HCT116 (cell line): ENCODE data around the gene DHX36. TPM values are rescaled to one million over a fixed set of nuclear protein-coding genes. Genes with fewer than 3 reads are reported as not detected.

ENCODE experiments used
- ATAC-seq: fragments of 200-7000 bp; cut with Tn5 transposase; 2 replicates; pipeline ENCODE4 v1.9.1; 2020; ENCODE audit warnings: mild to moderate bottlenecking, moderate library complexity
- BruUV-seq: library from RNA; stranded (reverse); fragments of 400-500 nt; replicated peaks from 2 replicates; lab custom pipeline; 2021; lab: Mats Ljungman, UMichigan
- CTCF ChIA-PET: fragments of 300-600 bp; sonication (Branson Sonifier 250); formaldehyde crosslinking; loops from one replicate; lab custom pipeline; 2021; ENCODE audit warnings: antibody characterized with exemption; lab: Charles Lee
- POLR2A ChIA-PET: fragments of 300-600, 350-600 bp; sonication (Branson Sonifier 250); formaldehyde crosslinking; loops from one replicate; lab custom pipeline; 2021; ENCODE audit warnings: antibody characterized with exemption; lab: Charles Lee
- RAD21 ChIA-PET, 2 experiments: fragments of 300-600 bp; sonication (Branson Sonifier 250); formaldehyde crosslinking; loops; one replicate each; lab custom pipeline; 2023; ENCODE audit warnings: low total read pairs in 2 of 2; ENCODE audit not compliant: uncharacterized antibody in 2 of 2, unreplicated experiment in 2 of 2, low non-redundant PET in 1 of 2; lab: Charles Lee
- DNase-seq: peaks from one replicate; pipeline ENCODE4 v3.0.0-alpha.2; 2010; ENCODE audit warnings: low read depth, low spot score
- H2AFZ ChIP-seq: fragments of 200-600 bp; shearing (Covaris generic), sonication (generic); 2 replicates; pipeline ENCODE4 v1.6.1; 2017; ENCODE audit warnings: low read depth, mixed run types, mixed read lengths, antibody characterized with exemption, low read length; ENCODE audit not compliant: poor library complexity, severe bottlenecking
- H3K27ac ChIP-seq: 2 replicates; pipeline ENCODE4 v1.5.1; 2012; ENCODE audit warnings: low read depth, low read length
- H3K27me3 ChIP-seq: fragments of 200-600 bp; sonication (generic); 2 replicates; pipeline ENCODE4 v1.6.1; 2016; ENCODE audit warnings: mixed run types, low read length, mixed read lengths; ENCODE audit not compliant: insufficient read depth
- H3K36me3 ChIP-seq, 2 experiments: fragments of 200-500 bp in 1 of 2; fragments of 200-600 bp in 1 of 2; sonication (Bioruptor generic) in 1 of 2; sonication (generic) in 1 of 2; 2 replicates each; pipeline versions ENCODE4 v1.5.1 to v1.6.1; 2014 to 2016; ENCODE audit warnings: low read length in 2 of 2, inconsistent platforms in 1 of 2, mixed read lengths in 1 of 2, mixed run types in 1 of 2; ENCODE audit not compliant: insufficient read depth in 2 of 2, control insufficient read depth in 1 of 2
- H3K4me1 ChIP-seq, 2 experiments: fragments of 200-600 bp in 1 of 2; sonication (generic) in 1 of 2; 2 replicates each; pipeline versions ENCODE4 v1.5.1 to v1.6.1; 2012 to 2017; ENCODE audit warnings: low read length in 2 of 2, inconsistent platforms in 1 of 2, mild to moderate bottlenecking in 1 of 2, mixed read lengths in 1 of 2, mixed run types in 1 of 2, moderate library complexity in 1 of 2; ENCODE audit not compliant: insufficient read depth in 2 of 2, control insufficient read depth in 1 of 2
- H3K4me2 ChIP-seq: fragments of 200-600 bp; sonication (generic); 2 replicates; pipeline ENCODE4 v1.6.1; 2017; ENCODE audit warnings: mixed run types, low read length, mixed read lengths
- H3K4me3 ChIP-seq, 2 experiments: fragments of 200-600 bp in 1 of 2; sonication (generic) in 1 of 2; replicated peaks in 1 of 2; 2 replicates each; pipeline ENCODE4 v1.5.1; 2011 to 2016; ENCODE audit warnings: low read length in 2 of 2, control low read depth in 1 of 2, low read depth in 1 of 2, mild to moderate bottlenecking in 1 of 2, mixed read lengths in 1 of 2, mixed run types in 1 of 2
- H3K79me2 ChIP-seq: fragments of 200-600 bp; sonication (generic); 2 replicates; pipeline ENCODE4 v1.6.1; 2017; ENCODE audit warnings: mild to moderate bottlenecking, mixed run types, low read length, moderate library complexity, mixed read lengths; ENCODE audit not compliant: insufficient read depth
- H3K9ac ChIP-seq: fragments of 200-600 bp; sonication (generic); 2 replicates; pipeline ENCODE4 v1.6.1; 2016; ENCODE audit warnings: low read length, mixed read lengths
- H3K9me2 ChIP-seq: fragments of 200-600 bp; sonication (generic), shearing (Covaris generic); 2 replicates; pipeline ENCODE4 v1.6.1; 2017; ENCODE audit warnings: mixed run types, mild to moderate bottlenecking, moderate library complexity; ENCODE audit not compliant: insufficient read depth
- H3K9me3 ChIP-seq, 2 experiments: fragments of 200-500 bp in 1 of 2; fragments of 200-600 bp in 1 of 2; sonication (Bioruptor generic) in 1 of 2; sonication (generic) in 1 of 2; 2 replicates each; pipeline ENCODE4 v1.6.1; 2014 to 2017; ENCODE audit warnings: low read length in 2 of 2, mixed read lengths in 2 of 2, inconsistent platforms in 1 of 2, low read depth in 1 of 2, mild to moderate bottlenecking in 1 of 2, mixed run types in 1 of 2, moderate library complexity in 1 of 2; ENCODE audit not compliant: control insufficient read depth in 1 of 2, insufficient read depth in 1 of 2
- H4K20me1 ChIP-seq: fragments of 200-600 bp; sonication (generic), shearing (Covaris generic); 2 replicates; pipeline ENCODE4 v1.6.1; 2017; ENCODE audit warnings: mixed run types, mild to moderate bottlenecking, moderate library complexity; ENCODE audit not compliant: insufficient read depth
- ATF3 ChIP-seq: IDR thresholded peaks from 2 replicates; pipeline ENCODE4 v1.6.1; 2012
- CBX3 ChIP-seq: IDR thresholded peaks from 2 replicates; pipeline ENCODE4 v1.6.1; 2012; ENCODE audit warnings: low read depth
- CTCF ChIP-seq, 3 experiments: fragments of 200-600 bp in 1 of 3; sonication (generic) in 1 of 3; IDR thresholded peaks in 2 of 3; conservative IDR thresholded peaks in 1 of 3; 2 replicates each; pipeline ENCODE4 v1.5.1; 2012 to 2017; ENCODE audit warnings: low read depth in 2 of 3, low read length in 2 of 3, antibody characterized with exemption in 1 of 3, borderline replicate concordance in 1 of 3, control low read depth in 1 of 3, mild to moderate bottlenecking in 1 of 3, mixed read lengths in 1 of 3, mixed run types in 1 of 3, moderate library complexity in 1 of 3; ENCODE audit not compliant: insufficient read depth in 1 of 3
- EGR1 ChIP-seq: IDR thresholded peaks from 2 replicates; pipeline ENCODE4 v1.6.1; 2012; ENCODE audit warnings: low read depth
- ELF1 ChIP-seq: IDR thresholded peaks from 2 replicates; pipeline ENCODE4 v1.6.1; 2012; ENCODE audit warnings: low read depth, borderline replicate concordance
- EZH2 ChIP-seq: fragments of 200-600 bp; sonication (generic); IDR thresholded peaks from 2 replicates; pipeline ENCODE4 v1.6.1; 2017; ENCODE audit warnings: antibody characterized with exemption, mixed run types
- EZH2phosphoT487 ChIP-seq: fragments of 200-600 bp; IDR thresholded peaks from 2 replicates; pipeline ENCODE4 v1.6.1; 2018; ENCODE audit warnings: antibody characterized with exemption, borderline replicate concordance
- FOSL1 ChIP-seq: IDR thresholded peaks from 2 replicates; pipeline ENCODE4 v1.6.1; 2012; ENCODE audit warnings: low read depth
- POLR2A ChIP-seq: IDR thresholded peaks from 2 replicates; pipeline ENCODE4 v1.7.0; 2011; ENCODE audit warnings: borderline replicate concordance; ENCODE audit not compliant: insufficient read depth, insufficient read length; ENCODE audit errors: extremely low read depth
- POLR2AphosphoS5 ChIP-seq: IDR thresholded peaks from 2 replicates; pipeline ENCODE4 v1.6.1; 2011; ENCODE audit warnings: mild to moderate bottlenecking, low read depth, low read length, moderate library complexity
- RAD21 ChIP-seq: IDR thresholded peaks from 2 replicates; pipeline ENCODE4 v1.6.1; 2012; ENCODE audit warnings: low read depth, mild to moderate bottlenecking
- SP1 ChIP-seq: IDR thresholded peaks from 2 replicates; pipeline ENCODE4 v1.6.1; 2012; ENCODE audit warnings: low read depth
- TCF7L2 ChIP-seq: IDR thresholded peaks from 2 replicates; pipeline ENCODE4 v1.7.0; 2011; ENCODE audit warnings: borderline replicate concordance, inconsistent platforms; ENCODE audit not compliant: insufficient read depth, insufficient read length; ENCODE audit errors: extremely low read depth
- ZBTB33 ChIP-seq: IDR thresholded peaks from 2 replicates; pipeline ENCODE4 v1.6.1; 2011; ENCODE audit warnings: mild to moderate bottlenecking, low read length, moderate library complexity; ENCODE audit not compliant: insufficient replicate concordance; ENCODE audit errors: extremely low read depth
- ZFX ChIP-seq: fragments of 450-650 bp; IDR thresholded peaks from 2 replicates; pipeline ENCODE4 v1.6.1; 2017
- ZNF274 ChIP-seq: fragments of 200-500 bp; sonication (Bioruptor generic); IDR thresholded peaks from 2 replicates; pipeline ENCODE4 v1.6.1; 2014; ENCODE audit warnings: mild to moderate bottlenecking, low read depth, low read length, inconsistent platforms
- intact Hi-C: fragments of 100-400 bp; cut with micrococcal nuclease; formaldehyde crosslinking; loops from 2 replicates; pipeline ENCODE4 v1.10.0; 2022
- total RNA-seq: library from RNA; stranded (reverse); gene quantifications from one replicate; pipeline ENCODE4 v1.2.1, GENCODE V29; 2021; ENCODE audit not compliant: unreplicated experiment

Gene DHX36
- total RNA-seq, 1 experiment from 2014 or later = 49.9 TPM

GRCh38 chr3:154244644-154245043 is 79.6 kb downstream of the DHX36 start:
- POLR2A ChIA-PET = no interaction called here
- TF ChIP-seq ZNF274 (no peak), POLR2AphosphoS5 (no peak), ZFX (no peak), EZH2phosphoT487 (no peak), CBX3 (no peak), POLR2A (no peak), EZH2 (no peak), SP1 (no peak)
- TF ChIP-seq, all 23 proteins: peak for 0
- H2AFZ ChIP-seq = no peak overlapping the region
- 0 out of 4 replicates have a peak, but pooled peaks cover 0 to 3% of the 10 kb centered on the region in 2 experiments for H3K36me3 ChIP-seq
- no peak overlapping the region for H3K4me3 ChIP-seq
- DNase-seq (no peak), ATAC-seq (no peak)
- H3K9me3 ChIP-seq = no peaks in the 10 kb centered on the region
- H3K9me2 ChIP-seq = no peaks in the 10 kb centered on the region
- H3K4me2 ChIP-seq = no peak overlapping the region
- RAD21 ChIA-PET = no interaction called here
- H3K79me2 ChIP-seq = no peaks in the 10 kb centered on the region
- peaks cover 0 to 15% of the 10 kb centered on the region in 2 experiments; a peak in 2 of 4 replicates for H3K4me1 ChIP-seq
- H3K27me3 ChIP-seq = no peaks in the 10 kb centered on the region
- H3K27ac ChIP-seq = no peak overlapping the region
- no peak overlapping the region for H3K9ac ChIP-seq
- CTCF ChIA-PET = interaction anchor here (1.4 kb wide), 1 partner anchor 9 kb away, joined by 3 read pairs; no protein-coding TSS in a partner anchor
- BruUV-seq = no TSS peak
- intact Hi-C loops = no loop called here
- no peaks in the 10 kb centered on the region for H4K20me1 ChIP-seq

GRCh38 chr3:154243353-154243752 is 80.9 kb downstream of the DHX36 start:
- Histone ChIP-seq H3K4me1 (peaks cover 0 to 15% of the 10 kb centered on the region in 2 experiments; a peak in 2 of 4 replicates), H2AFZ (no peak overlapping the region), H3K36me3 (0 out of 4 replicates have a peak, but pooled peaks cover 0 to 3% of the 10 kb centered on the region in 2 experiments), H3K27me3 (no peaks in the 10 kb centered on the region), H3K9me3 (no peaks in the 10 kb centered on the region), H3K4me2 (peak overlapping the region; percentile 8; the same call in 1 of the 2 replicates), H3K9me2 (no peaks in the 10 kb centered on the region), H3K9ac (no peak overlapping the region), H4K20me1 (no peaks in the 10 kb centered on the region), H3K4me3 (no peak overlapping the region), H3K27ac (no peak overlapping the region), H3K79me2 (no peaks in the 10 kb centered on the region)
- no peak for ATAC-seq
- RAD21 ChIA-PET = no interaction called here
- intact Hi-C loops = no loop called here
- CTCF ChIA-PET = no interaction called here
- no TSS peak for BruUV-seq
- POLR2A ChIA-PET = no interaction called here
- no peak for DNase-seq
- TF ChIP-seq RAD21 = no peak
- TF ChIP-seq TCF7L2 = no peak
- no peak for TF ChIP-seq SP1
- no peak for TF ChIP-seq POLR2A
- TF ChIP-seq ZNF274 = no peak
- no peak for TF ChIP-seq ZBTB33
- no peak for TF ChIP-seq FOSL1
- no peak for TF ChIP-seq ELF1
- TF ChIP-seq CTCF (IDR thresholded peaks at IDR 0.05 in 2 of 3, conservative IDR thresholded peaks at IDR 0.05 in 1 of 3; ENCODE audit: borderline replicate concordance in 1 of 3, insufficient read depth in 1 of 3, low read depth in 2 of 3, low read length in 2 of 3) = no peak
- no peak for TF ChIP-seq EGR1
- no peak for TF ChIP-seq POLR2AphosphoS5
- no peak for TF ChIP-seq ATF3
